DND-41 (cell line): Measurements from ENCODE around the gene ZNF660.

ENCODE experiments used
- EZH2 ChIP-seq: IDR thresholded peaks from 3 replicates; pipeline ENCODE4 v1.6.1; 2012; ENCODE audit warnings: borderline replicate concordance, low read depth, mild to moderate bottlenecking, moderate library complexity, low read length, inconsistent platforms; ENCODE audit not compliant: severe bottlenecking
- TF ChIP-seq, protein P1 (sequence below): IDR thresholded peaks from 2 replicates; pipeline ENCODE4 v1.5.1; 2012; ENCODE audit warnings: borderline replicate concordance, low read length, moderate library complexity, mild to moderate bottlenecking; ENCODE audit not compliant: poor library complexity, severe bottlenecking; ENCODE audit errors: extremely low read depth

DNA sequence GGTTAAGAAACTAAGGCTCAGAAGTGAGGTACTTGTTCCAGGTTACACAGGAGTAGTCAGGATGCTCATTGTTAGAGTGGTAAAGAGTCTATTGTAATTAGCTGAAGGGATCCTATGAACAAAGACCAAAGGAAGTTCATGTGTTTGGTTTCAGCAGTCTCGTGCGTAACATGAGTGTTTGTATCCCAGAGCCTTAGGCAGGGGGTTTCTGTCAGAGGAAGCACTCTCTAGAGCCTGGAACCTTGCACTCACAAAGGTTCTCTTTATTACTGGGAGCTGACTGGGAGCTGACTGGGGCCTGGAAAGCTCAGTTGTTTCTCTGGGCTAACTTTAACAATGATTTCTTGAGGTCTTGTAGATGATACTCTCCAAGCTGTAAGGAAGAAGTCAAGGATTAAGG, 44.0 kb downstream of the ZNF660 start:
- TF ChIP-seq EZH2, result no peak
- TF ChIP-seq, protein P1, sequence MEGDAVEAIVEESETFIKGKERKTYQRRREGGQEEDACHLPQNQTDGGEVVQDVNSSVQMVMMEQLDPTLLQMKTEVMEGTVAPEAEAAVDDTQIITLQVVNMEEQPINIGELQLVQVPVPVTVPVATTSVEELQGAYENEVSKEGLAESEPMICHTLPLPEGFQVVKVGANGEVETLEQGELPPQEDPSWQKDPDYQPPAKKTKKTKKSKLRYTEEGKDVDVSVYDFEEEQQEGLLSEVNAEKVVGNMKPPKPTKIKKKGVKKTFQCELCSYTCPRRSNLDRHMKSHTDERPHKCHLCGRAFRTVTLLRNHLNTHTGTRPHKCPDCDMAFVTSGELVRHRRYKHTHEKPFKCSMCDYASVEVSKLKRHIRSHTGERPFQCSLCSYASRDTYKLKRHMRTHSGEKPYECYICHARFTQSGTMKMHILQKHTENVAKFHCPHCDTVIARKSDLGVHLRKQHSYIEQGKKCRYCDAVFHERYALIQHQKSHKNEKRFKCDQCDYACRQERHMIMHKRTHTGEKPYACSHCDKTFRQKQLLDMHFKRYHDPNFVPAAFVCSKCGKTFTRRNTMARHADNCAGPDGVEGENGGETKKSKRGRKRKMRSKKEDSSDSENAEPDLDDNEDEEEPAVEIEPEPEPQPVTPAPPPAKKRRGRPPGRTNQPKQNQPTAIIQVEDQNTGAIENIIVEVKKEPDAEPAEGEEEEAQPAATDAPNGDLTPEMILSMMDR, result no peak
